Measurements from ENCODE around the gene AGBL5.

DNA sequence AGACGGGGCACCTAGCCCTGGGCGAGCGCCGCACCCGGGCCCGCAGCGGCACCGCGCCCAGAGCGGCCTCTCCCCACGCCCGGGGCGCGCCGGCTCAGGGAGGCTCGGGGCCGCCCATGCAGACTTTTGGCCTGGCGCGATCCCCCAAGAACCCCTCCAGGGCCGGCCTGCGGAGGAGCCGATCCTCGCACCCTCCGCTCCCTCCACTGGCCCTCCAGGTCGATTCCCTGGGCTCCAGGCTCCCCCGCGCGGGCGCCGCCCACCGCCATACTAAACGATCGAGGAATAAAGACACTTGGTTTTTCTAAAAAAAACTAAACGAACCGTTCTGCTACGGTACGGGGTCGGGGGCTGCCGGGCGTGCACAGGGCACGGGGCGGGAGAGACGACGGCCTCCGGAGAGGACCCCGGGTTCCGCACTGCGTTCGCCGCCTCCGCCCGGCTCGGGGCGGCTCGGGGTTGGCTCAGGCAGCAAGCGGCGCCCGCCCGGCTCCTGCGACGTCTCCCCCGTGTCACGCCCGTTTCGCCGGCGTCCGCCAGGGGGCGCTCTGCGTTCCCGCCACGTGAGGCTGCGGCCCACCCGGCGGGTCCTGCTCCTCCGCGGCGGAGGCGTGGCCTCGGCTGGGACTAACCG lies 34.7 kb downstream of the AGBL5 start:
- TF ChIP-seq, protein P1, sequence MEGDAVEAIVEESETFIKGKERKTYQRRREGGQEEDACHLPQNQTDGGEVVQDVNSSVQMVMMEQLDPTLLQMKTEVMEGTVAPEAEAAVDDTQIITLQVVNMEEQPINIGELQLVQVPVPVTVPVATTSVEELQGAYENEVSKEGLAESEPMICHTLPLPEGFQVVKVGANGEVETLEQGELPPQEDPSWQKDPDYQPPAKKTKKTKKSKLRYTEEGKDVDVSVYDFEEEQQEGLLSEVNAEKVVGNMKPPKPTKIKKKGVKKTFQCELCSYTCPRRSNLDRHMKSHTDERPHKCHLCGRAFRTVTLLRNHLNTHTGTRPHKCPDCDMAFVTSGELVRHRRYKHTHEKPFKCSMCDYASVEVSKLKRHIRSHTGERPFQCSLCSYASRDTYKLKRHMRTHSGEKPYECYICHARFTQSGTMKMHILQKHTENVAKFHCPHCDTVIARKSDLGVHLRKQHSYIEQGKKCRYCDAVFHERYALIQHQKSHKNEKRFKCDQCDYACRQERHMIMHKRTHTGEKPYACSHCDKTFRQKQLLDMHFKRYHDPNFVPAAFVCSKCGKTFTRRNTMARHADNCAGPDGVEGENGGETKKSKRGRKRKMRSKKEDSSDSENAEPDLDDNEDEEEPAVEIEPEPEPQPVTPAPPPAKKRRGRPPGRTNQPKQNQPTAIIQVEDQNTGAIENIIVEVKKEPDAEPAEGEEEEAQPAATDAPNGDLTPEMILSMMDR (IDR thresholded peaks at IDR 0.05), result peak; percentile 95 to 99 (median 98)
- TF ChIP-seq POLR2A (IDR thresholded peaks at IDR 0.05), result peak; percentile 74 to 85
- TF ChIP-seq EP300 (IDR thresholded peaks at IDR 0.05), result peak in 1 of 2 donors; percentile 86
